Measurements from ENCODE around the gene TNS3. TPM values are rescaled to one million over a fixed set of nuclear protein-coding genes. Genes with fewer than 3 reads are reported as not detected.
"Not testable (repeated sequence)": the region's sequence is repeated elsewhere in the genome, so short reads cannot be mapped to it uniquely, and the experiment has no call there.

Gene TNS3
- total RNA-seq, 1 experiment from 2014 or later: 61.7 TPM

GRCh38 chr7:47477191-47478016 is 104.5 kb downstream of the TNS3 start:
- DNase-seq (ENCODE audit: low read depth, low spot score): no peak
- in situ Hi-C loops (cut with HindIII; ENCODE audit: low pct_unique_long_range_greater_than_20kb, low sequenced_read_pairs): no loop called here

GRCh38 chr7:47475880-47476227 is 106.1 kb downstream of the TNS3 start:
- in situ Hi-C loops (cut with HindIII; ENCODE audit: low pct_unique_long_range_greater_than_20kb, low sequenced_read_pairs): no loop called here
- no peak for DNase-seq (ENCODE audit: low read depth, low spot score)

GRCh38 chr7:47474937-47475879 is 106.7 kb downstream of the TNS3 start:
- no peak for DNase-seq (ENCODE audit: low read depth, low spot score)
- in situ Hi-C loops (cut with HindIII; ENCODE audit: low pct_unique_long_range_greater_than_20kb, low sequenced_read_pairs): no loop called here

- no peak for DNase-seq (ENCODE audit: low read depth, low spot score)
- in situ Hi-C loops (cut with HindIII; ENCODE audit: low pct_unique_long_range_greater_than_20kb, low sequenced_read_pairs): no loop called here
Measured at GRCh38 chr7:47474211-47474936, 107.5 kb downstream of the TNS3 start.

- peak; percentile 32 for DNase-seq (ENCODE audit: low read depth, low spot score)
- in situ Hi-C loops (cut with HindIII; ENCODE audit: low pct_unique_long_range_greater_than_20kb, low sequenced_read_pairs): no loop called here
Measured at GRCh38 chr7:47473499-47474210, 108.3 kb downstream of the TNS3 start.

GRCh38 chr7:47472444-47473157 is 109.3 kb downstream of the TNS3 start:
- no peak for DNase-seq (ENCODE audit: low read depth, low spot score)
- in situ Hi-C loops (cut with HindIII; ENCODE audit: low pct_unique_long_range_greater_than_20kb, low sequenced_read_pairs): no loop called here

- in situ Hi-C loops (cut with HindIII; ENCODE audit: low pct_unique_long_range_greater_than_20kb, low sequenced_read_pairs): no loop called here
- no peak for DNase-seq (ENCODE audit: low read depth, low spot score)
Measured at GRCh38 chr7:47471831-47472230, 110.1 kb downstream of the TNS3 start.

- no peak for DNase-seq (ENCODE audit: low read depth, low spot score)
- in situ Hi-C loops (cut with HindIII; ENCODE audit: low pct_unique_long_range_greater_than_20kb, low sequenced_read_pairs): no loop called here
Measured at GRCh38 chr7:47471358-47471703, 110.6 kb downstream of the TNS3 start.

GRCh38 chr7:47470567-47471357 is 111.1 kb downstream of the TNS3 start:
- DNase-seq (ENCODE audit: low read depth, low spot score): no peak
- in situ Hi-C loops (cut with HindIII; ENCODE audit: low pct_unique_long_range_greater_than_20kb, low sequenced_read_pairs): no loop called here

- DNase-seq (ENCODE audit: low read depth, low spot score); in situ Hi-C loops (cut with HindIII; ENCODE audit: low pct_unique_long_range_greater_than_20kb, low sequenced_read_pairs): not testable (repeated sequence)
Measured at GRCh38 chr7:47469846-47470245, 112.1 kb downstream of the TNS3 start.

- DNase-seq (ENCODE audit: low read depth, low spot score): no peak
- in situ Hi-C loops (cut with HindIII; ENCODE audit: low pct_unique_long_range_greater_than_20kb, low sequenced_read_pairs): no loop called here
Measured at GRCh38 chr7:47466832-47467231, 115.1 kb downstream of the TNS3 start.

GRCh38 chr7:47465191-47465590 is 116.7 kb downstream of the TNS3 start:
- DNase-seq (ENCODE audit: low read depth, low spot score): no peak
- in situ Hi-C loops (cut with HindIII; ENCODE audit: low pct_unique_long_range_greater_than_20kb, low sequenced_read_pairs): no loop called here

GRCh38 chr7:47464266-47464665 is 117.6 kb downstream of the TNS3 start:
- in situ Hi-C loops (cut with HindIII; ENCODE audit: low pct_unique_long_range_greater_than_20kb, low sequenced_read_pairs): no loop called here

GRCh38 chr7:47461746-47462145 is 120.2 kb downstream of the TNS3 start:
- in situ Hi-C loops (cut with HindIII; ENCODE audit: low pct_unique_long_range_greater_than_20kb, low sequenced_read_pairs): no loop called here
- DNase-seq (ENCODE audit: low read depth, low spot score): no peak

More at GRCh38 chr7:47464266-47464665, 117.6 kb downstream of the TNS3 start:
- DNase-seq (ENCODE audit: low read depth, low spot score): no peak

GRCh38 chr7:47461161-47461560 is 120.8 kb downstream of the TNS3 start:
- DNase-seq (ENCODE audit: low read depth, low spot score): no peak
- in situ Hi-C loops (cut with HindIII; ENCODE audit: low pct_unique_long_range_greater_than_20kb, low sequenced_read_pairs): no loop called here

GRCh38 chr7:47460251-47460989 is 121.5 kb downstream of the TNS3 start:
- no peak for DNase-seq (ENCODE audit: low read depth, low spot score)
- in situ Hi-C loops (cut with HindIII; ENCODE audit: low pct_unique_long_range_greater_than_20kb, low sequenced_read_pairs): no loop called here

All from SK-MEL-5 (cell line).